Aorta (tissue), 5 donors: ENCODE data around the gene SORBS2. TPM values are rescaled to one million over a fixed set of nuclear protein-coding genes. Genes with fewer than 3 reads are reported as not detected.

Experiments used
- ATAC-seq: fragments of 200-7000 bp; cut with Tn5 transposase; one replicate; pipeline ENCODE4 v1.9.1; 2022; ENCODE audit warnings: moderate library complexity; ENCODE audit not compliant: low FRiP score
- DNase-seq, 2 donors: peaks; one replicate each; pipeline ENCODE4 v3.0.0-alpha.2; 2020
- H3K27ac ChIP-seq, 2 donors: one replicate each; pipeline ENCODE4 v1.5.1; 2013; ENCODE audit warnings: low read length in 2 of 2, mild to moderate bottlenecking in 2 of 2, moderate library complexity in 2 of 2, control low read depth in 1 of 2, inconsistent platforms in 1 of 2, low read depth in 1 of 2
- H3K27me3 ChIP-seq, 2 donors: one replicate each; pipeline ENCODE4 v1.6.1; 2013; ENCODE audit warnings: control low read depth in 1 of 2, low read length in 1 of 2, mild to moderate bottlenecking in 1 of 2, moderate library complexity in 1 of 2; ENCODE audit not compliant: insufficient read depth in 2 of 2, control insufficient read depth in 1 of 2
- H3K36me3 ChIP-seq, 2 donors: one replicate each; pipeline ENCODE4 v1.6.1; 2013; ENCODE audit warnings: control low read depth in 1 of 2, low read length in 1 of 2, mild to moderate bottlenecking in 1 of 2; ENCODE audit not compliant: insufficient read depth in 2 of 2, control insufficient read depth in 1 of 2
- H3K4me1 ChIP-seq, 2 donors: one replicate each; pipeline ENCODE4 v1.6.1; 2013; ENCODE audit warnings: low read length in 2 of 2, control low read depth in 1 of 2, mild to moderate bottlenecking in 1 of 2, moderate library complexity in 1 of 2; ENCODE audit not compliant: insufficient read depth in 2 of 2, control insufficient read depth in 1 of 2
- H3K4me3 ChIP-seq, 2 donors: one replicate each; pipeline ENCODE4 v1.5.1; 2013; ENCODE audit warnings: low read length in 2 of 2, control low read depth in 1 of 2, mild to moderate bottlenecking in 1 of 2
- H3K9me3 ChIP-seq: one replicate; pipeline ENCODE4 v1.6.1; 2013; ENCODE audit warnings: mild to moderate bottlenecking, low read length; ENCODE audit not compliant: control insufficient read depth
- WGBS, 2 donors: extraction: QIAGEN DNeasy Blood & Tissue Kit; methylation state at CpG; one replicate each; pipeline ENCODE4 v1.1.7; 2013; 5-methylcytosine and 5-hydroxymethylcytosine counted together
- intact Hi-C, 2 donors: fragments of 100-400 bp; cut with DNase I; formaldehyde crosslinking; loops; one replicate each; pipeline versions ENCODE4 v1.14.2 to v1.15.0; 2022
- polyA plus RNA-seq, 2 donors: library from polyadenylated mRNA; stranded (reverse); fragments of 200-250 nt; gene quantifications; one replicate each; pipeline ENCODE4 v1.2.3, GENCODE V29; 2013
- total RNA-seq, 2 donors: library from RNA; stranded (reverse); fragmentation: NEBNext Ultra II Directional; extraction: Animal tissue kit (Norgen Biotek cat#: 25700); gene quantifications; one replicate each; pipeline ENCODE4 v1.2.1, GENCODE V29; 2021
- donor health status: healthy with polysubstance abuse.
- donor health status: Bipolar disorder and iron deficiency.
- donor health status: DM: no; HTN: no; CAD: no.
- donor health status: DM: no; HTN: no; CAD: no.
- donor health status: DM: yes; HTN: yes; CAD: no.

Gene SORBS2
- total and polyA plus RNA-seq, 4 donors: 111 to 696 (median 246) TPM

DNA sequence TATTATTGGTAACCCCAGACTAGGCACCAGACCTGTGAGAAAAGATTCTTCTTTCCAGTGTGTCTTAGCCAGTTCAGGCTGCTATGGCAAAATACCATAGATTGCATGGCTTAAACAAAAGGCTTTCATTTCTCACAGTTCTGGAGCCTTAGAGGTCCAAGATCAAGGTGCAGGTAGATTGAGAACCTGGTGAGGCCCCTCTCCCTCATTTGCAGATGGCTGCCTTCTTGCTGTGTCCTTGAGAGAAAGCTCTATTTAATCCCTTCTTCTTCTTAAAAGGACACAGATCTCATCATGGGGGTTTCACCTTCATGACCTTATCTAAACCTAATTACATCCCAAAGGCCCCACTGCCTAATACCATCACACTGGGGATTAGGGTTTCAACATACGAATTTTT is 273.2 kb downstream of the SORBS2 start:
- no peak for DNase-seq
- intact Hi-C loops: loop anchor here (5.0 kb wide), 2 partner anchors 33 to 58 kb away; no protein-coding TSS in a partner anchor
- no peak overlapping the region for H3K4me3 ChIP-seq
- H3K27me3 ChIP-seq: no peaks in the 10 kb centered on the region
- H3K4me1 ChIP-seq: no peaks in the 10 kb centered on the region
- H3K9me3 ChIP-seq: no peaks in the 10 kb centered on the region
- WGBS, 2 donors: 71 to 77% methylated on average over 1 of the region's 1 CpG
- no peak overlapping the region for H3K27ac ChIP-seq
- no peak for ATAC-seq
- H3K36me3 ChIP-seq: no peaks in the 10 kb centered on the region

DNA sequence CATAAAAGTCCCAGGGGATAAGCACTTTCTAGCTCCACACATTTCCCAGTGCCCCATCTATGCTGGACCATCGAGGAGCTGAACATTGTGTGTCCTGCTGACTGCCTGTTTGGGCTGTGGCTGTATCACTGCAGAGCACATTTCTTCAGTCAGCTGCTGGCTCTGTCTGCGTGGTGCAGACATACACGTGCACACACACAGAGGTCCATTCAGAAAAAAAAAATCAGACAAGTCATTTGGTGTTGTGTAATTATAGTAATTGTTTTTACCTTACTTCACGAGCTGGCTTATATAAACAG is 275.6 kb downstream of the SORBS2 start:
- WGBS, 2 donors: 1 to 2% methylated on average over 4 of the region's 4 CpGs
- Histone ChIP-seq H3K27me3 (no peaks in the 10 kb centered on the region), H3K27ac (peak overlapping the region in 1 of 2 donors; percentile 93), H3K4me1 (no peaks in the 10 kb centered on the region), H3K9me3 (no peaks in the 10 kb centered on the region), H3K4me3 (peak overlapping the region; percentile 58 to 91), H3K36me3 (no peaks in the 10 kb centered on the region)
- ATAC-seq (peak; percentile 73), DNase-seq (peak; percentile 67 to 73)
- intact Hi-C loops: loop anchor here (5.0 kb wide), 2 partner anchors 36 to 61 kb away; no protein-coding TSS in a partner anchor

- WGBS, 2 donors: 2% methylated on average over 32 of the region's 32 CpGs
- no peak for DNase-seq
- Histone ChIP-seq H3K36me3 (no peaks in the 10 kb centered on the region), H3K4me3 (peak overlapping the region; percentile 58 to 91), H3K9me3 (no peaks in the 10 kb centered on the region), H3K4me1 (no peaks in the 10 kb centered on the region), H3K27ac (peak overlapping the region; percentile 73 to 94), H3K27me3 (no peaks in the 10 kb centered on the region)
- ATAC-seq: no peak
- intact Hi-C loops: loop anchor here (2.0 to 5.0 kb wide), 3 partner anchors 36 to 139 kb away; partner anchors contain the start of gene ANKRD37 (in 1 of the 2)
Observed at GRCh38 chr4:185535612-185536410, 276.2 kb downstream of the SORBS2 start.
